Measurements from ENCODE around the gene MYH10.

DNA sequence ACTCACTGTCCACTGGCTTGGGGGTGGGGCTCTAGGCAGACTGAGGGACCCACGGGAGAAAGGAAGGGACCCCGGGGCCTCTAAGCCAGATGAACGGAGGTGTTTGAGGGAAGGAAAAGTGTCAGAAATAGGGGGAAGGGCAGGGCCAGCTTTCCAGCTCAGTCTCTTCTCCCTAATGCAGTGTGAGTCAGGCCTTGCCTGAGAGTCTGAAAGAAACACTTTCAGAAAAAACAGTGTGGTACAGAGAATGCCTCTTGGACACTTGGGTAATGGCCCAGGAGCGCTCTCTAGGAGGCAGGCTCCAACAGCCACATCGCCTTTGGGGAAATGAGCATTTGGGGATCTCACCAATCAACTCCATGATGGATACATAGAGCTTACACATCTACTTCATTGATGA is 148.0 kb downstream of the MYH10 start:
- TF ChIP-seq, protein P1, sequence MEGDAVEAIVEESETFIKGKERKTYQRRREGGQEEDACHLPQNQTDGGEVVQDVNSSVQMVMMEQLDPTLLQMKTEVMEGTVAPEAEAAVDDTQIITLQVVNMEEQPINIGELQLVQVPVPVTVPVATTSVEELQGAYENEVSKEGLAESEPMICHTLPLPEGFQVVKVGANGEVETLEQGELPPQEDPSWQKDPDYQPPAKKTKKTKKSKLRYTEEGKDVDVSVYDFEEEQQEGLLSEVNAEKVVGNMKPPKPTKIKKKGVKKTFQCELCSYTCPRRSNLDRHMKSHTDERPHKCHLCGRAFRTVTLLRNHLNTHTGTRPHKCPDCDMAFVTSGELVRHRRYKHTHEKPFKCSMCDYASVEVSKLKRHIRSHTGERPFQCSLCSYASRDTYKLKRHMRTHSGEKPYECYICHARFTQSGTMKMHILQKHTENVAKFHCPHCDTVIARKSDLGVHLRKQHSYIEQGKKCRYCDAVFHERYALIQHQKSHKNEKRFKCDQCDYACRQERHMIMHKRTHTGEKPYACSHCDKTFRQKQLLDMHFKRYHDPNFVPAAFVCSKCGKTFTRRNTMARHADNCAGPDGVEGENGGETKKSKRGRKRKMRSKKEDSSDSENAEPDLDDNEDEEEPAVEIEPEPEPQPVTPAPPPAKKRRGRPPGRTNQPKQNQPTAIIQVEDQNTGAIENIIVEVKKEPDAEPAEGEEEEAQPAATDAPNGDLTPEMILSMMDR (IDR thresholded peaks at IDR 0.05; ENCODE audit: low read length): no peak
- TF ChIP-seq EZH2phosphoT487 (IDR thresholded peaks at IDR 0.05; ENCODE audit: low read length): no peak

Data from MM.1S (cell line).